GM18505 (cell line): ENCODE results near the gene BCL2L12.

ENCODE experiments used
- ATAC-seq: cut with Tn5 transposase; IDR thresholded peaks from one replicate; pipeline ENCODE4 v1.9.1; 2021; ENCODE audit not compliant: unreplicated experiment
- POLR2A ChIP-seq: IDR thresholded peaks from 4 replicates; pipeline ENCODE4 v1.6.1; 2011; ENCODE audit warnings: borderline replicate concordance; ENCODE audit not compliant: insufficient read depth, insufficient read length; ENCODE audit errors: extremely low read depth

The BCL2L12 gene

GRCh38 chr19:49689133-49690078 is 23.7 kb downstream of the BCL2L12 start, which contains the start of gene ADM5:
TSS of gene ADM5 (plus strand) at chr19:49689594. CDS start at chr19:49689838, 244 bp downstream.
- TF ChIP-seq POLR2A = no peak
- ATAC-seq = no peak

DNA sequence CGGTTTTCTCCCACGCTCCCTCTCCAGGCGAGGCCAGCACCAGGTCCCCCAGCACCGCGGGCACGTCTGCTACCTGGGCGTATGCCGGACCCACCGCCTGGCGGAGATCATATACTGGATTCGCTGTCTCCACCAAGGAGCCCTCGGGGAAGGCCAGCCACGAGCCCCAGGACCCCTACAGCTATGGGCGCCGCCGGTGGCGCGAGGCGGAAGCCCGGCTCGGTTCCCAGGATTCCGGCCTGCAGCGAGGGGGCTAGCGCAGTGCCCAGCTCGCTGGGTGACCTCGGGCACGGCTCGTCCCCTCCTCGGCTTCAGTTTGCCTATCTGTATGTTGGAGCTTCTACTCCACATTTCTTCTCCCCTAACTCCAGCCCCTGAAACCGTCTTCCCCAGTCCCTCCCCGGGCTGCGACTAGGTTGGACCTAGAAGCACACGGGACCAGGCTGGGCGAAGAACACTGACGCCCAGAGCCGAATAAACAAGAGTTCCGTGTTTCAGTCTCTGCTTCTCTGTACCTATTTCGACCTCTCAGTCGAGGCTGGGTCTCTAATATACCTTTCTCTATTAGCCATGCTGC is 24.4 kb downstream of the BCL2L12 start:
- no peak for TF ChIP-seq POLR2A
- ATAC-seq = no peak

DNA sequence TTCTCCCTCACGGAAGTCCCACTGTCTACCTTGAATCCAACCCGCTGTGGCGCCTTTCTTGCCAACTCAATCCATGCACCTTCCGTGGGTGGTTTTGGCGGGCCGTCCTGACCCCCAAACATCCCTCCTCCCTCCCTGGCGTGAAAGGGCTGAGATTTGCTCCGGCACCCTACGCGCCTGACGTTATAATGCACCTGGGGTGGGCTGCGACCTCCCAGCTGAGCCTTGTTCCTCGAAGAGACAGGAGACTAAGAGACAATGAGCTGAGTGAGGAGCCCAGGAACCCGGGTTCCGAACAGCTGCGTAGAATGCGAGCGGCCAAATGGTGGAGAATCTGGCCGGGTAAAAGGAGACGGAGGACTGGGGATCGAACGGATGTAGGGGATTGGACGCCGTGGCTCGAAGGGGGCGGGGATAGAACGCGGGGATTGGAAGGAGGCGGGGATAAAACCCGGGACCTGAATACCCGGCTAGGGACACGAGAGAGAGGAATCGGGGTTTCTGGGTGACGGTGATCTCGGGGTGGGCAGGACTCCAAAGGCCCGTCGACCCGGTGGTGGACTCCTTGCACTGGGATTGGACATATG is 25.0 kb downstream of the BCL2L12 start, which contains the start of gene CPT1C:
TSS of gene CPT1C (plus strand) at position 461 of the 587 bp plus-strand sequence. CDS start 1,137 bp downstream, outside the sequence.
- no peak for ATAC-seq
- TF ChIP-seq POLR2A = no peak

- no peak for TF ChIP-seq POLR2A
- no peak for ATAC-seq
Observed at GRCh38 chr19:49691243-49692146, 25.8 kb downstream of the BCL2L12 start.

DNA sequence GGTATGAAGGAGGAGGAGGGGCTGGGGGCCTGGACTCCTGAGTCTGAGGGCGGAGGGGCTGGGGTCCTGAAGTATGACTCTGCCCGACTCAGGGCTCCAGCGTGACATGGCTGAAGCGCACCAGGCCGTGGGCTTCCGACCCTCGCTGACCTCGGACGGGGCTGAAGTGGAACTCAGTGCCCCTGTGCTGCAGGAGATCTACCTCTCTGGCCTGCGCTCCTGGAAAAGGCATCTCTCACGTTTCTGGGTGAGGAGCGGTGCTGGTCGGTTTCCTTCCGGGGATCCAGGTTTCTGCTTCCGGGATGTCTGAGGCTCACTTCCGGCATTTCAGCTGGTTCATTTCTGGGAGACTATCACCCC is 26.4 kb downstream of the BCL2L12 start:
- no peak for ATAC-seq
- TF ChIP-seq POLR2A = no peak

DNA sequence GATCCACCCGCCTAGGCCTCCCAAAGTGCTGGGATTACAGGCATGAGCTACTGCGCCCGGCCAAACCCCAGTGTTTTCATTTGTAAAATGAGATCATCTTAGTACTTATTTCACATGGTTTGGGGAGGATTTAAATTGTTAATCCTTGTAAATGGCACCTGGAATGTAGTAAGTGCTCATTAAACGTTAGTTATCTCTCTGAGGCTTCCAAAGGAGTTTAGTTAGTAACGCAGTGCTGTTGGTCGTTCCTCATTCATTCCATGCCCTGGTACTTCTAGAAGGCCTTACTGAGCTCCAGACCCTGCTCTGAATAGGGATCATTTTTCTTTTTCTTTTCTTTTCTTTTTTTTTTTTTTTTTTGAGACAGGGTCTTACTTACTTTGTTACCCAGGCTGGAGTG is 30.4 kb downstream of the BCL2L12 start:
- no peak for TF ChIP-seq POLR2A
- ATAC-seq = no peak

DNA sequence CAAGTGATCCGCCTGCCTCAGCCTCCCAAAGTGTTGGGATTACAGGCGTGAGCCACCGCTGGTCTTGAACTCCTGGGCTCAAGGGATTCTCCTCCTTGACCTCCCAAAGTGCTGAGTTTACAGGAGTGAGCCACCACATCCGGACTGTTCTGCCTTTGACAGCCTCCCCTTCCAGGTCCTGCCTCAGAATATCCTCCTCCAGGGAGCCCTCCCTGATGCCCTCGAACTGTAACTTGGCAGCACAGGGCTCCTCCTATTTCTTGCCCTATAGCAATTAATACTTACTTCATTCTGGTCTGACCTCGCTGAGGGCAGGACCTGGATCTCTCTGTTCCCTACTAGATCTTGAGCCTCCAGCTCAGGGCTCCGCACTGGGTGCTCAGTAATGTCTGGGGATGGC is 31.1 kb downstream of the BCL2L12 start:
- no peak for ATAC-seq
- TF ChIP-seq POLR2A = no peak

DNA sequence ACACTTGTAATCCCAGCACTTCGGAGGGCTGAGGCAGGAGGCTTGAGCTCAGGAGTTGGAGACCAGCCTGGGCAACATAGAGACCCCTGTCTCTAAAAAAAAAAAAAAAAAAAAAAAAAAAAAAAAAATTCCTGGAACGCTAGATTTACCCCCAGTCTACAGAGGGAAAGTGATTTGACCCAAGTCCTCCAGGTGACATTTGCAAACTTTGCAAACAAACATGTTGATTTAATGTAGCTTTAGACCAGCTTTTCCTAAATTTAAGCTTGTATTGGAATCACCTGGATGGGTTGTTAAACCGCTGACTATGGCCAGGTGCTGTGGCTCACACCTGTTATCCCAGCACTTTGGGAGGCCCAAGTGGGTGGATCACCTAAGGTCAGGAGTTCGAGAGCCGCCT is 33.6 kb downstream of the BCL2L12 start:
- no peak for ATAC-seq

DNA sequence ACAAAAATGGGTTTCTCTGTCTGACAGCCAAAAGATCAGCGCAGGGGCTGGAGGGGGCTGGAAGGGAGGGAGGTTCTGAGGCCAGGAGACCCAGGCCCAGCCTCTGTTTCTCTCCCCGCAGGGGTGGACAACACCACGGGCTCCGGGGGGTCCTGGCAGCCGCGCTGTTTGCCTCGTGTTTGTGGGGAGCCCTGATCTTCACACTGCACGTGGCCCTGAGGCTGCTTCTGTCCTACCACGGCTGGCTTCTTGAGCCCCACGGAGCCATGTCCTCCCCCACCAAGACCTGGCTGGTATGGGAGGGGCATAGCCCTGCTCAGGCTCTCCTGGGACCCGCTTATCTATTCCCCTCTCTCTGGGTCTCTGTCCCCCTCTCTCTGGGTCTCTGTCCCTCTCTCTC is 34.8 kb downstream of the BCL2L12 start:
- ATAC-seq = no peak
- TF ChIP-seq POLR2A = no peak

More for the DNA sequence above, 33.6 kb downstream of the BCL2L12 start:
- no peak for TF ChIP-seq POLR2A

DNA sequence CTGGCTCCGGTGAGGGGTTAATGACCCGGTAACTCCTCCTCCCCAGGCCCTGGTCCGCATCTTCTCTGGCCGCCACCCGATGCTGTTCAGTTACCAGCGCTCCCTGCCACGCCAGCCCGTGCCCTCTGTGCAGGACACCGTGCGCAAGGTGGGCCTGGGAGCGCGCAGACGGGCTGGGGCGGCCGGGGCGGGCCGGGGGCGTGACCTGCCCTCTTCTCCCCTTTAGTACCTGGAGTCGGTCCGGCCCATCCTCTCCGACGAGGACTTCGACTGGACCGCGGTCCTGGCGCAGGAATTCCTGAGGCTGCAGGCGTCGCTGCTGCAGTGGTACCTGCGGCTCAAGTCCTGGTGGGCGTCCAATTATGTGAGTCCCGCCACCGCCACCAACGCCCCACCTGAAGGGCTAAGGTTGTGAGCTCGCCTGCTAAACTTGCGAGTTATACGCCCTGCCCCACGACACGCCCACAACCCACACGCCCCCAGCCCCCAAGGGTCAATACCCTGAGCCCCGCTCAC is 35.6 kb downstream of the BCL2L12 start:
- ATAC-seq = no peak

DNA sequence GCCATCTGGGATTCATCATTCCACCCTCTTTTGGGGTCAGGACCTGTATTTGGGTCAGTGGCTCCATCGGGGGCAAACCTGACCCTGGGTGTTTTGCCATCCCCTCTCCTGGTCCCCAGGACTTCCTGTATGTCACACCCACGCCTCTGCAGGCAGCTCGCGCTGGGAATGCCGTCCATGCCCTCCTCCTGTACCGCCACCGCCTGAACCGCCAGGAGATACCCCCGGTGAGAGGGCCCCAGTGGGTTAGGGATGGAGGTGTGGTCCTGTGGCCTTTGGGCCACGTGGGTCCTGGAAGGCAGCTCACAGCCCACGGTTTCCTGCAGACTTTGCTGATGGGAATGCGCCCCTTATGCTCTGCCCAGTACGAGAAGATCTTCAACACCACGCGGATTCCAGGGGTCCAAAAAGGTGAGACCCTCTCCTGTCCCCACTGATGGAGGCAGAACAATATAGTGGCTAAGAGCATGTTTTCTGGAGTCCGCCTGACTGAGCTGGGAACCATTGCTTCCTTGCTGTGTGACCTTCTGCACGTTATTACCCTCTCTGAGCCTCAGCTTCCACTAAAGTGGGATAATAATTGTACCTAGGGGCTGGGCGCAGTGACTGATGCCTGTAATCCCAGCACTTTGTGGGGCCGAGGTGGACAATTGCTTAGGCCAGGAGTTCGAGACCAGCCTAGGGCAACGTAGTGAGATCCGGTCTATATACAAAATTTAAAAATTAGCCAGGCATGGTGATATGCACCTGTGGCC is 39.3 kb downstream of the BCL2L12 start:
- no peak for ATAC-seq

More for the DNA sequence above, 35.6 kb downstream of the BCL2L12 start:
- TF ChIP-seq POLR2A = no peak

DNA sequence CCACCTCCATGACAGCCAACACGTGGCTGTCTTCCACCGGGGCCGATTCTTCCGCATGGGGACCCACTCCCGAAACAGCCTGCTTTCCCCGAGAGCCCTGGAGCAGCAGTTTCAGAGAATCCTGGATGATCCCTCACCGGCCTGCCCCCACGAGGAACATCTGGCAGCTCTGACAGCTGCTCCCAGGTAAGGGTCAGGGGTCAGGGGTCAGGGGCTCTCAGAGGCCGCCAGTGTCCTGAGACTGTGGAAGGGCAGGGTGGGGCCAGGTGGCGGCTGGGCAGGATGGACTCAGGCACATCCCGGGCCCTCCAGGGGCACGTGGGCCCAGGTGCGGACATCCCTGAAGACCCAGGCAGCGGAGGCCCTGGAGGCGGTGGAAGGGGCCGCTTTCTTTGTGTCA is 40.2 kb downstream of the BCL2L12 start:
- no peak for TF ChIP-seq POLR2A
- ATAC-seq = no peak

More for the DNA sequence above, 39.3 kb downstream of the BCL2L12 start:
- no peak for TF ChIP-seq POLR2A
